ENCODE data around the gene TMTC1.
"Not testable (repeated sequence)": the region's sequence is repeated elsewhere in the genome, so short reads cannot be mapped to it uniquely, and the experiment has no call there.

TMTC1 gene

DNA sequence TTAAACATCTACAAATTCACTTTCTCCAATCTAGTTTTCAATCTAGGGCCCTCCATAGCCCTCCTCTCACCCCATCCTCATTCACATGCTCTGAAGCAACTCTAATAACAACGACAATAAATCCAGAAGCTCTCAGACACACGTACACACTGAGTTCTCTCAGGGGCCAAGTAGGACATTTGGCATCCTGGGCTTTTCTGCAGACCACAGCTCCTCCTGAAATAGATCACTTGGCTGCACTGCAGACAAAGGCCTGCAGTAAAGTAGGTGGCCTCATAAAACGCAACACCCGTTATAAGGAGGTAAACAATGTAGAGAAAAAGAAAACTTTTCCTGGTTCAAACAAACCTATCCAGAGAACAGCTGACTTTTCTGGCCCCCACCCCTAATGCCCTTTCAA is 111.2 kb downstream of the TMTC1 start:
- no peak for DNase-seq (ENCODE audit: low spot score)

- DNase-seq (ENCODE audit: low spot score): no peak
These were observed 112.0 kb downstream of the TMTC1 start for GRCh38 chr12:29671742-29672141.

DNA sequence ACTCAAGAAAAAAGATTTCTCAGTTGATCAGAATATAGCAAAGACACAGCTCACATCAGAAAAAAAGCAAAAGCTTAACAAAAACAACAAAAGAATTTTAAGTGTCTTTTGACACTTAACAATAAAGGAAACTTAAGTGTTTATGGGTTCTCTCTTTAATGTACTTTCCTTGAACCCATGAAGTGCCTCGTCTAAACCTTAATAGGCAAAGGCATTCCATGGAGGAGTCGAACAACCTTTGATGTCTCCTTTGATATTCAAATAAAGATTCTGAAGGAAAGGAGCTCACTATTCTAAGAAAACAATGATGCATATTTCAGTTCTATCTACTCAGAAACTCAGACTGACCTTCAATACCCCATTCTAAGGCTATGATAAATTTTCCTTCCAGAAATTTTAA is 116.7 kb downstream of the TMTC1 start:
- DNase-seq (ENCODE audit: low spot score): no peak

DNA sequence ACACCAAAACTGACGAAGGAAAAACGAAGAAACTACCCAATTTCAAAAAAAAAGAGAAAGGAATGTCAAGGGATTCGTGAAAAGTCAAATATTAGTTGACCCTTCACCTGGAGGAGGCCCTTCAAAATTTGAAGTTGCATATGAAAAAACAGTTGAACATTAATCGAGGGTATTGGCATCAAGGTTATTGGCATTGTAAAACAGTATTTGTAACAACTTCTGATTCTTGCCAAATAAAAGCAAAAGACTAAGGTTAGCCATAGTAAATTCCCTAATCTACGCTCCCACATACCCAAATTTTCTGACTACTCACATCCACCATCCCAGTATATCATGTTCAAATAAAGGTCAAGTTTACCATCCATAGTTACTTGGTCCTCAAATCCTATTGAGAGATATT is 118.6 kb downstream of the TMTC1 start:
- DNase-seq (ENCODE audit: low spot score): no peak

DNA sequence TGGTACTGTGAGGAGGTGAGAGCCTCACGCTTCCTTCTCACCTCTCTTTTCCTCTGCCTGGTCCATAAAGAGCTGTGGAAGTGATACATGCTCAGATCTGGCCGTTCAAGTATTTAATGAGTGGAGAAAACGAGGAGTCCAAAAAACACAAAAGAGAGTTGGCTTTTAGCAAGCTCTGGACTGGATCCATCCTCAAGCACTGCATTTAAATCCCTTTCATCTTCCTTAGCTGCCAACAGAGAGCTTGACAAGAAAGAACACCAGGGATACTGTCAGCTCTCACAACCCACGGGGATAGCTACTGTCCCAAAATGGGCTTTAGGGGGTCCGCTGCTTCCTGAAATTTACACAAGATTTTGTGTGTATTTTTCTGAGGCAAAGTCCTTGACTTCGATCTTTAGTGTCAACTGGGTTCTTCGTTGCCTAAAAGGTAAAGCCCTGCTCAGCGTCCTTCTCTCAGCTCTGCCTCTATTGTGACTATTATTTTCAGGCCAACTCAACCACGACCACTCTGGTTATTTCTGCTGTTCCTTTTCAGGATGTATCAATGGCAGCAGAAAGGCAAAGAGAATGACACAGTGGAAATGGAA is 120.9 kb downstream of the TMTC1 start:
- no peak for DNase-seq (ENCODE audit: low spot score)

DNA sequence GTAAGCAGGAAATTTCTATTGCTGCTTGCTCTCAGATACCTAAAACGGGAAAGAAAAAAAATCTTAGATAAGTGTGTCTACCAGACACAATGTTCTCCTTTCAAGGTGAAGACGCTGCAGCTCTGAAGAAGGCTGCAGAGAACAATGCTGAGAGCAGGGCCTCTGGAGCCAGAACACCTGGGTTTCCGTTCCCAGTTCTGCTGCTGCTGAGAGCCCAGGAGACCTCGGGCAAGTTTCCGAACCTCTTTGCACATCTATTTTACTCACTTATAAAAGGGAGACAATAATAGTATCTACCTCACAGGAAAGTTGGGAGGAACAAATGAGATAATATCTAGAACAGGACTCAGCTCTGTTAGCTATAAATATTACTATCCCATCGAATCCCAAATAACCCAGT is 122.9 kb downstream of the TMTC1 start:
- no peak for DNase-seq (ENCODE audit: low spot score)

- DNase-seq (ENCODE audit: low spot score): no peak
These were observed 126.8 kb downstream of the TMTC1 start for GRCh38 chr12:29656762-29657538.

DNA sequence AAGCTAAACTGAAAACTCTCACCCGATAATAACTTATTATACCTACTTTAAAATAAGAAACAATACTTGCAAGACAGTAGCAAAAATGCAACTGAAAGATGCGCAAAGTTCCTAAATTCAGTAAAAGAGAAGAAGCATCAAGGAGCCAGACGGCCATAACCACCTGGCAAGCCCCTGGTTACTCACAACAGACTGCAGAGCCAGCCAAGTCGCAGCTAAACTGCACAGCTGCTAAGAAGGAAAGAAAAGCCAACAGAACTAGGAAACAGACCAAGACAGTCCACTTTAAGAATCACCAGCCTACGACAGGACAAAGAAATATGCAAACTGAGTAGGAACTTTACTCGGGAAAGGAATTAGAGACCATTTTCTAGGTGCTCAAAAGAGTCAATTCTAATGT is 127.9 kb downstream of the TMTC1 start:
- DNase-seq (ENCODE audit: low spot score): no peak

- no peak for DNase-seq (ENCODE audit: low spot score)
These were observed 130.5 kb downstream of the TMTC1 start for GRCh38 chr12:29653286-29653685.

- no peak for DNase-seq (ENCODE audit: low spot score)
These were observed 133.4 kb downstream of the TMTC1 start for GRCh38 chr12:29650371-29650770.

GRCh38 chr12:29649722-29650121 is 134.0 kb downstream of the TMTC1 start:
- DNase-seq (ENCODE audit: low spot score): no peak

GRCh38 chr12:29644536-29645162 is 139.1 kb downstream of the TMTC1 start:
- DNase-seq (ENCODE audit: low spot score): no peak

- no peak for DNase-seq (ENCODE audit: low spot score)
These were observed 143.0 kb downstream of the TMTC1 start for GRCh38 chr12:29640589-29641345.

DNA sequence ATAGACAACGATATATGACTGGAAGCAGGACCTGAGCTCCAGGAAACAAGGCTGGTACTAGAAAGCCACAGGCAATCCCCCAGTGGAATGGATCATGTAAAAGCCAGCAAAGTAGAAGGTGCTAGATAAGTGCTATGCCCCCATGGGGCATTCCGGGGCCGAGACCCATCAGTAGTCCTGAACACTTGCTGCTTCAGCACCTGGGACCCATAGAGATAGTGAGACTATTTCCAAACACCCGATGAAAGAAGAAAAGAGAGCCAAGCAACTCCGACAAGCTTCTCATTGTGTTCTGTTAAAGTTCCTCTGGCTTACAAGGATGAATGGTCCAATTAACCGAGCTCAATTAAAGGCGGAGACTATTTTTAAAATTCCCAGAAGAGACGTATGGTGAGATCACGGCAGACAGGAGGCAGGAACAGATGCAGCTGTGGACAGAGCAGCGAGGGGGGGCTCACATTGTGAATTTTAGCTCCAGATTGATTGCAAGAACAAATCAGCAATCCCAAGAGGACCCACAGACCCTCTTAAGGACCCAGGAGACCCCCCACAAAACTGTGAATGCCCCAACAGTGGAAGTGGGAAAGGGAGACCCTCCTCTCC is 143.7 kb downstream of the TMTC1 start:
- DNase-seq (ENCODE audit: low spot score): no peak

DNA sequence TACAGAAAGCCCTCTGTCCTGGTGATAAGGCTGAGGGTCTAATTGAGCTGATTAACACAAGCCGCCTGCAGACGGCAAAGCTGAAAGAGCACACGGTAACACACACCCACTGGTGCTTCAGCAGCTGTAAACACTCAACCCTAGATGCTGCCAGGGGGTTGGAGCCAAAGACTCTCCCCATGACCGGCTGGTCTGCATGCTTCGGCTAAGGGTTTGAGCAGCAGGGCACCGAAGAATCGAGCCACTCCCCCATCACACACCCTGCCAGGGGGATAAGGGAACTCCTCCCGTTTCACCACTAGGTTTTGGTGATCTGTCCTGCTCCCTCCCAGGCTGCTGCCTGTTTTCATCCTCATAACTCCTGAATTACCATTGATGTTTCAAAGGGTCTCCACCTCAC is 145.2 kb downstream of the TMTC1 start:
- DNase-seq (ENCODE audit: low spot score): no peak

GRCh38 chr12:29634057-29634456 is 149.7 kb downstream of the TMTC1 start:
- no peak for DNase-seq (ENCODE audit: low spot score)

GRCh38 chr12:29630164-29630563 is 153.6 kb downstream of the TMTC1 start:
- DNase-seq (ENCODE audit: low spot score): not testable (repeated sequence)

DNA sequence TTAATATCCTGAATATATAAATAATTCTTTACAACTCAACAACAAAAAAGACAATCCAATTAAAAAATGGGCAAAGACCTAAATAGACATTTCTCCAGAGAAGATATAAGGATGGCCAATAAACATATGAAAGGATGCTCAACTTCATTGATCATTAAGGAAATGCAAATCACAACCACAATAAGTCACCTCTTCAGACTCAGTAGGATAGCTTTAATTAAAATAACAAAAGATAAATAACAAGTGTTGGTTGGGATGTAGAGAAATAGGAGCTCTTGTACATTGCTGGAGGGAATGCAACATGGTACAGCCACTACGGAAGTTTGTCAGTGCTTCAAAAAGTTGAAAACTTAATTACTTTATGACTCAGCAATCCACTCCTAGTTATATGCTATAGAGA is 156.5 kb downstream of the TMTC1 start:
- no peak for DNase-seq (ENCODE audit: low spot score)

DNA sequence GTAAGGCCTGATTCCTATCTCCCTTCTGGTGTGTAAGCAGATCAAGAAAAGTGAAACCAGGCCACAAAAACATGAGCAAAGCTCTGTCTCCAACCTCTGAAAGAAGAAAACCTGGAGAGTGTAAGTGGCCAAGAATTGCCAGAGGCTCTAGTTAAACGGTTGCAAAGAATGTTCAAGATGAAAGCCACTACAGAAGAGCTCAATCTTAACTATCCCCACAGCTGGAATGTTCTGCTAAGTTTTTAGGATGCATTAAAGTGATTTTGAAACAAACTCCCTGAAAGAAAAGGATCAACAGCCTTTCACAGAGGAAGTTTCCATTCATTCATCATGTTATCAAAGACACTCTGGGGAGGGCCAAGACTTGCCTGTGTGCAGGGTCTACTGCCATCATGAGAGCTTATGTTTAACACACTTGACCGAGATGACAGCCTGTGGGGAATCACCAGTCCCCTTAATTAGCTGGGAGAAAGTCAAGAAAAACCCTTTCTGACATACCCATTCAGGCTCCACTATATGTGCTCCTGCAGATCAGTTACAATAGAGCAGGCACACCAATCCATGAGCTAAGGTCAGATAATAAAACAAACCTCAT is 158.3 kb downstream of the TMTC1 start:
- no peak for DNase-seq (ENCODE audit: low spot score)

- DNase-seq (ENCODE audit: low spot score): no peak
These were observed 161.5 kb downstream of the TMTC1 start for GRCh38 chr12:29622251-29622650.

- no peak for DNase-seq (ENCODE audit: low spot score)
These were observed 163.7 kb downstream of the TMTC1 start for GRCh38 chr12:29620030-29620429.

All from SK-N-DZ (cell line).